GM21619 (cell line): ENCODE results near the gene RAB1B.
"Not testable (repeated sequence)": the region's sequence is repeated elsewhere in the genome, so short reads cannot be mapped to it uniquely, and the experiment has no call there.

ENCODE experiments used
- ATAC-seq: cut with Tn5 transposase; IDR thresholded peaks from one replicate; pipeline ENCODE4 v1.9.1; 2021; ENCODE audit not compliant: unreplicated experiment

Gene RAB1B

GRCh38 chr11:66317723-66318599, 49.5 kb downstream of the RAB1B start:
- ATAC-seq = no peak

GRCh38 chr11:66318600-66318970, 50.1 kb downstream of the RAB1B start:
- ATAC-seq = no peak

- ATAC-seq = not testable (repeated sequence)
These were observed 51.9 kb downstream of the RAB1B start for GRCh38 chr11:66320289-66320688.

GRCh38 chr11:66320748-66321147, 52.3 kb downstream of the RAB1B start:
- ATAC-seq = not testable (repeated sequence)

GRCh38 chr11:66321606-66322005, 53.2 kb downstream of the RAB1B start:
- ATAC-seq = no peak

- ATAC-seq = no peak
These were observed 54.4 kb downstream of the RAB1B start for GRCh38 chr11:66322732-66323427.

GRCh38 chr11:66323684-66324083, 55.2 kb downstream of the RAB1B start:
- no peak for ATAC-seq

GRCh38 chr11:66324664-66325063, 56.2 kb downstream of the RAB1B start:
- no peak for ATAC-seq

GRCh38 chr11:66325263-66325671, 56.8 kb downstream of the RAB1B start:
- no peak for ATAC-seq

- no peak for ATAC-seq
These were observed 58.0 kb downstream of the RAB1B start for GRCh38 chr11:66326261-66327111.
